Measurements from ENCODE around the gene KCNJ4. TPM values are rescaled to one million over a fixed set of nuclear protein-coding genes. Genes with fewer than 3 reads are reported as not detected.
"Not testable (repeated sequence)": the region's sequence is repeated elsewhere in the genome, so short reads cannot be mapped to it uniquely, and the experiment has no call there.

KCNJ4 gene
- total RNA-seq, 1 donor from 2014 or later: not detected

DNA sequence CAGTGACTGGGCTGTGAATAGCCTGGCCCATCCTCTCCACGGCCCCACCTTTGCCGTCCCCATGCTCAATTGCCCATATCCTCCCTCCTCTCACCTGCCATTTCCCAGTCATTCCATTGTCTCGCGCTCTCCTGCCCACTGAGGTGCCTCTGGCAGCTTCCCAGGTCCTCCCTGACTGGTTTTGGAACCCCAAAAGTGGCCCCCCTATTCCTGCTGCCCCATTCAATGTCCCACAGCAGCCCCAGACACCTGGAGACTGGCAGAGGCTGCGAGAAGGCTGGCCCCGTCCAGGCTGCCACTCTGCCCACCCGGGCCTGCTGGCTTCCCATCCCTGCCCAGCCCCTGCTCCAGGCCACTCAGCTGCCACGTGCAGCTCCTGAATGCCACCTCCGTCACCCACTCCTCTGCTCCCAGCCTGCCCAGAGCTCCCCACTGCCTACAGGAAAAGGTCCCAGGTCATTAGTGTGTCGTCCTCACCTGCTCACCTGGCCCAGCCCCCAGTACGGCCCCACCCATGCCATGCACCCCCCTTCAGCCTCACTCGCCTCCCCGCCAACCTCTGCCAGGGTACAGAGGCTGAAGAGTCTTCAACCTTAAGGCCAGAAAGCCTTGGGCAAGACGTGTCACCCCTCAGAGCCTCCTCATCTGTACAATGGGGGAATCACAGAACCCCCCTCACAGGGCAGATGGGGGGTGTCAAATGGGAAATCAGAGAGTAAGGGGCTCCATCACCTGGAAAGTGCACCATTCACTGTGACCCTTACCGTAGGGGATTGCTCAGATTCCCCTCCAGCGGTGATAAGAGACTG, 37.5 kb downstream of the KCNJ4 start:
- intact Hi-C loops (cut with micrococcal nuclease): no loop called here

DNA sequence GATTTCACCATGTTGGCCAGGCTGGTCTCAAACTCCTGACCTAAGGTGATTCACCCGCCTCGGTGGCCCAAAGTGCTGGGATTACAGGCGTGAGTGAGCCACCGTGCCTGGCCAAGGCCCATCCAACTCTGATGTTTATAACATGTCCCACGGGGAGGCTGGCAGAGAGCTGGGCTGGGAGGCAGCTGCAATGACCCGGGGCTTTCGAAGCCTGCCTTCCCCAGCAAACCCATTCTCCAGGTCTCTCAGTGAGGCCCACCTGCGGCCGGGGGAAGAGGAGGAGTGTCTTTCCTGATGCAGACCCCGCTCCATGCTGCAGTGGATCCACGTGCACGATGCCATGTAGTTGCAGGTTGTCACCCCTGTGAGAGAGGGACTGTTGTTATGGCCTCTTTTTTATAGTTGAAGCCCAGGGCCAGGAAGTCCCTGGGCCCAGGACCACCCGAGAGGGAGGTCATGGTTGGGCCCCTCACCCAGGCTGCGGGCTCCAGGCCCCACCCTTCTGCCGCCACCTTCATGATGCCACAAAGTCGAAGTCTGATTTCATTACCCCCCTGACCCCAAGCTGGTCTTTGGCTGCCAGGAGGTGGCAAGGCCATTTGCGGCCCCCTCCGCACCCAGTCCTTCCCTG, 38.3 kb downstream of the KCNJ4 start:
- H3K4me1 Mint-ChIP-seq (ENCODE audit: low read depth): no peaks in the 10 kb centered on the region
- H3K27me3 Mint-ChIP-seq (ENCODE audit: insufficient read depth): peaks cover 1% of the 10 kb centered on the region
- intact Hi-C loops (cut with micrococcal nuclease): no loop called here
- no peaks in the 10 kb centered on the region for H3K36me3 Mint-ChIP-seq (ENCODE audit: low read depth)
- H3K9me3 Mint-ChIP-seq: no peaks in the 10 kb centered on the region
- no peak overlapping the region for H3K27ac Mint-ChIP-seq
- H3K4me3 Mint-ChIP-seq: no peak overlapping the region
- no peak for DNase-seq (ENCODE audit: low spot score)

More for the DNA sequence above, 37.5 kb downstream of the KCNJ4 start:
- no peak overlapping the region for H3K27ac Mint-ChIP-seq
- no peak for DNase-seq (ENCODE audit: low spot score)
- H3K4me3 Mint-ChIP-seq: no peak overlapping the region
- H3K27me3 Mint-ChIP-seq (ENCODE audit: insufficient read depth): peaks cover 1% of the 10 kb centered on the region
- H3K9me3 Mint-ChIP-seq: no peaks in the 10 kb centered on the region
- H3K4me1 Mint-ChIP-seq (ENCODE audit: low read depth): no peaks in the 10 kb centered on the region
- no peaks in the 10 kb centered on the region for H3K36me3 Mint-ChIP-seq (ENCODE audit: low read depth)

DNA sequence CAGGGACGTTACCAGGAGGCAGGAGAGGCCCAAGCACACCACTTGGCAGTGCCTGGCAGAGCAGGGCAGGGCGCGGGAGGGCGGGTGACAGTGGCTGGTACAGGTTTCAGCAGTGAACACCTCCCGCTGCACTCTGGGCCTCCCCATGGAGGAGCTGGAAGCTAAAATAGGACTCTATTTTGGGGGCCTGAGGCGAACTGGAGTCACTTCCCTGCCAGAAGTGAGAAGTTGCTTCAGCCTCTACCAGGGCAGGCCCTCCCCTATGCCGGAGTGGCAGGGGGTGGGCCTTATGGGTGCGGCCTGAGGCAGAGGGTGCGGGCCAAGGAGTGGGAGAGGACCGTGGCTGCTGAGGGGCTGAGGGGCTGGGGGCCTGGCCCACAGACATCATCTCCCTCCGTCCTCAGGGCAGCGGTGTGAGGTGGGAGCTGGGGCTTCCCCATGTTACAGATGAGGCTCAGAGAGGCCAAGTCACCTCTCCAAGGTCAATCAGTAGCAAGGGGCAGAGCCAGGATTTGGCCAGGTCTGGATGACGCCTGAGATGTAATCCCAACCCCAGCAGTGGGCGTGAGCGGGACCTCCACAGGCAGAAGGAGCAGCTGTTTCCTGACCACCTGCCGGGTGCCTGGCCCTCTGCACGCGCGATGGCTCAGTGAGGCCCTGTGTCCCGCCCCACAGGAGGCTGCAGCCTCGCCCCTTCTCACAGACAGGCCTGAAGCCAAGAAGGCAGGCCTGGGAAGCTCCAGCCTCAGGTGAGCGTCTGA, 39.3 kb downstream of the KCNJ4 start:
- Mint-ChIP-seq H3K36me3 (ENCODE audit: low read depth) (no peaks in the 10 kb centered on the region), H3K9me3 (no peaks in the 10 kb centered on the region)

DNA sequence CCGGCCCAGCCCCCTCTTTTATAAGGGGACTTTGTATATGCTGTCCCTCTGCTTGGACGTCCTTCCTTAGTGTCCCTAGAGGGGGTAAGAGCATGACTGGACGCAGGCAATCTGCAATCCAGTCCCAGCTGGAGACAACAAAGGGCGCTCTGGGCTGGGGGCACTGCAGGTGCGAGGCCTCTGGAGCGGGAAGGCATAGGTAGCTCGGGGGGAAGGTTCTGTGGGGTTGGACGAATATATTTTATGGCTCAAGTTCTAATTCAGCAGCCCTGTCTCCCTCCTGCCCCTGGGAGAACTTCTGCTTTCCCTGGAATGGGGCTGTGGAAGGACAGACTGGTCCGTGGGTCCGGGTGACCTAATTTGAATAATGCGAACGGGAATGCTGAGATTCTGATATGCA, 40.0 kb downstream of the KCNJ4 start:
- DNase-seq (ENCODE audit: low spot score): no peak
- Mint-ChIP-seq H3K27me3 (ENCODE audit: insufficient read depth) (peaks cover 4% of the 10 kb centered on the region), H3K27ac (no peak overlapping the region), H3K4me3 (no peak overlapping the region), H3K36me3 (ENCODE audit: low read depth) (no peaks in the 10 kb centered on the region), H3K9me3 (no peaks in the 10 kb centered on the region), H3K4me1 (ENCODE audit: low read depth) (no peaks in the 10 kb centered on the region)
- intact Hi-C loops (cut with micrococcal nuclease): no loop called here

More for the DNA sequence above, 39.3 kb downstream of the KCNJ4 start:
- intact Hi-C loops (cut with micrococcal nuclease): no loop called here
- no peak for DNase-seq (ENCODE audit: low spot score)
- Mint-ChIP-seq H3K27me3 (ENCODE audit: insufficient read depth) (peaks cover 1% of the 10 kb centered on the region), H3K4me3 (no peak overlapping the region), H3K27ac (no peak overlapping the region), H3K4me1 (ENCODE audit: low read depth) (no peaks in the 10 kb centered on the region)

- intact Hi-C loops (cut with micrococcal nuclease): no loop called here
- Mint-ChIP-seq H3K27me3 (ENCODE audit: insufficient read depth) (peaks cover 4% of the 10 kb centered on the region), H3K27ac (no peak overlapping the region), H3K9me3 (no peaks in the 10 kb centered on the region), H3K4me1 (ENCODE audit: low read depth) (no peaks in the 10 kb centered on the region), H3K4me3 (no peak overlapping the region), H3K36me3 (ENCODE audit: low read depth) (no peaks in the 10 kb centered on the region)
- no peak for DNase-seq (ENCODE audit: low spot score)
Observed at GRCh38 chr22:38414009-38414395, 41.0 kb downstream of the KCNJ4 start.

DNA sequence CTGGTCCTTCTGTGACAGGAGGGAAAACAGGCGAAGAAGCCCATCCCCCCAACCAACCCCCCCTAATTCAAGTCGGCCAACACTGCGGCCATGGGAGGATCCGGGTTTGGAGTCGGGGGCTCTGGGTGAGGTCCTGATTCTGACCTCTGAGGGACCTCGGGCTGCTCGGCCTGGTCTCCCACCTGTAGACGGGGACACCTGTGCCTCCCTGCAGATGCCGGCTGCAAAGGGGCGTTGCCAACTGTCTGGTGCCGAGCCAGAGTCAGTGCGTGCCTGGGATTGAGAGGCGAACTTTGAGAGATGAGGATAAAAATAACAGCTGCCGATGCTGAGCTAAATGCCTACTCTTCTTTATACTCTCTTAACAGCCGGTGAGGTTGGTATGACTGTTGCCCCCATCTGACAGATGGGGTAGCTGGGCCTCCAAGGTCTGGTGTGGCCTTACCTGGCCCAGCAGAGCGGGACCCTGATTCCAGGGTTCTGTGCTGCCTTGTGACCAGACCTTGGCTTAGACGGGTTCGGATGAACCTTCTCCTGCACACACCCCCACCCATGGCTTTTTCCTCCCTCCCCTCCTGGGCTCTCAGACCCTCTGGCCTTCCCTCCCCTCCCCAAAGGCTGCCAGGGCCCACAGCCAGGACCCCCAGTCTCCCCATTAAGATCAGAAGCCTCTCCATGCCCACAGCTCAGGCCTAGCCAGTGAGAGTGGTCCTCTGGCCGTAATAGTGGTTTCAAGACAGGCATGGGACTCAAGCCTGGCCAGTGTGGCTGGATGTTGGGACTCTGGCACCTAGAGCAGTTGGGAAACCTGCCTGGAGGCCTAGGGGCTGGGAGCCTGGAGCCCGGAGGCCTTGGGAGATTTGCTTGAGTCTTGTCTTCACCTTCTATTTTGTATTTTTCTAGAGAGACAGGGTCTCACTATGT, 41.7 kb downstream of the KCNJ4 start:
- H3K36me3 Mint-ChIP-seq (ENCODE audit: low read depth): no peaks in the 10 kb centered on the region
- intact Hi-C loops (cut with micrococcal nuclease): no loop called here
- H3K4me3 Mint-ChIP-seq: no peak overlapping the region

DNA sequence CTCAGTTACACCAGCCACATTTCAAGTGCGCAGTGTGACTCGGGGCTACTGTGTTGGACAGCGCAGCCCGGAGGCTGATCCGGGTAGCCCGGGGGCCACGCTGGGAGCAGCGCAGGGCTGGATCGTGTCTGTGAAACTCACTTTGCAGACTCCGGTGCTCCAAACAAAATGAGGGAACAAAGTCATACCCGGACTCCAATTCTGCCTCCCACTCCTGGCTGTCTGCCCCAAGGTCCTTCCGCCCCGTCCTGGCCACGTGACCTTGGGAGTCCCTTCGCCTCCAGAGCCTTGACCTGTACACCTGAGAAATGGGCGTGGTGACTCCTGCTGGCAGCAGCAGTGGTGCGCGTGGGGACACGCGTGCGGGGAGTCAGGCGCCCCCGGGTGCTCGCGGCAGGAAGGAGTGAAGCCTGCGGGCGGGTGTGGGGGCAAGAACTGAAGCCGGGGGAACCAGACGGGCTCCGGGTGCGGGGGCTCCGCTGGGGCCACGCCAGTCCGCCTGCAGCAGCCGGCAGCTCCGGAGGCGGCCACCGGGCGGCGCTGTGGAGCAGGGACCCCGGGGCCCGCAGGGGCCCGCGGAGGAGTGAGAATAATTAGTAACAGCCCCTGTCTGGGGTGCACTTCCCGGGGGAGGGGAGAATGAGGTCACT, 42.4 kb downstream of the KCNJ4 start:
- Mint-ChIP-seq H3K4me3 (no peak overlapping the region), H3K36me3 (ENCODE audit: low read depth) (no peaks in the 10 kb centered on the region), H3K27ac (no peak overlapping the region), H3K27me3 (ENCODE audit: insufficient read depth) (peaks cover 4% of the 10 kb centered on the region), H3K4me1 (ENCODE audit: low read depth) (no peaks in the 10 kb centered on the region), H3K9me3 (no peaks in the 10 kb centered on the region)
- intact Hi-C loops (cut with micrococcal nuclease): loop anchor here (1.0 kb wide), 1 partner anchor 160 kb away; no protein-coding TSS in a partner anchor
- DNase-seq (ENCODE audit: low spot score): peak; percentile 14

More for the DNA sequence above, 41.7 kb downstream of the KCNJ4 start:
- Mint-ChIP-seq H3K4me1 (ENCODE audit: low read depth) (no peaks in the 10 kb centered on the region), H3K27me3 (ENCODE audit: insufficient read depth) (peaks cover 4% of the 10 kb centered on the region), H3K9me3 (no peaks in the 10 kb centered on the region), H3K27ac (no peak overlapping the region)
- DNase-seq (ENCODE audit: low spot score): no peak

DNA sequence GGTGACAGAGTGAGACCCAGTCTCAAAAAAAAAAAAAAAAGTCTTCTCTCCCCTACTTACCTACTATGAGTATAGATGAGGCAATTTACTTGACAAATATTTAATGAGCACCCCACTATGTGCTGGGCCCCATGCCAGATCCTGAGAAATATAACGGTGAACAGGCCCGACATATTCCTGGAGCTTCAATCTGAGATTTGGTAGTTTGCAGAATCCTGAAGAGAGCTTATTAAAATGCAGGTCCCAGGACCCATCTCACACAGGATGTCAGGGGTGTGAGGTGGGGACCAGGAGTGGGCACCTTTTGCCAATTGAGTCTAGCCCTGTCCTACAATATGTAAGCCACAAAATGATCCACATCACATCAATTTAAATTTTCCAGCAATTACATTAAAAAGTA, 44.0 kb downstream of the KCNJ4 start:
- Mint-ChIP-seq H3K4me3 (no peak overlapping the region), H3K4me1 (ENCODE audit: low read depth) (no peaks in the 10 kb centered on the region), H3K27me3 (ENCODE audit: insufficient read depth) (peaks cover 16% of the 10 kb centered on the region), H3K27ac (no peak overlapping the region), H3K36me3 (ENCODE audit: low read depth) (no peaks in the 10 kb centered on the region), H3K9me3 (no peaks in the 10 kb centered on the region)
- intact Hi-C loops (cut with micrococcal nuclease): no loop called here
- no peak for DNase-seq (ENCODE audit: low spot score)

- H3K27ac Mint-ChIP-seq; H3K36me3 Mint-ChIP-seq (ENCODE audit: low read depth); DNase-seq (ENCODE audit: low spot score); H3K9me3 Mint-ChIP-seq; H3K4me3 Mint-ChIP-seq; intact Hi-C loops (cut with micrococcal nuclease); H3K4me1 Mint-ChIP-seq (ENCODE audit: low read depth): not testable (repeated sequence)
- H3K27me3 Mint-ChIP-seq (ENCODE audit: insufficient read depth): peaks cover 16% of the 10 kb centered on the region
Observed at GRCh38 chr22:38409916-38410315, 45.1 kb downstream of the KCNJ4 start.

DNA sequence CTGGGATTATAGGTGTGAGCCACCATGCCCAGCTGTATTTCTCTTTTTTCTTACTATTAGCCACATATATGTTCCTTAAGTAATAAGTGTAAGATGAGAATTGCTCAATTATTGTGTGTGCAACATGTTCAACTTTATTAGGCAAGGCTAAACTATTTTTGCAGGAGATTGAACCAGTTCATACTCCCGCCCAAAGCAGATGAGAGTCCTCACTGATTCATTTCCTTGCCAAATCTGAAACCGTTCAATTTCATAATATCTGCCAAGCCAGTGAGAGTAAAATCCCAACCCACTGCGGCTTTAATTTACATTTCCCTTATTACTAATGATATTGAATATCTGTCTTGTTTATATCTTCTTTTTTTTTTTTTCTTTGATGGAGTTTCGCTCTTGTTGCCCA, 48.4 kb downstream of the KCNJ4 start:
- DNase-seq (ENCODE audit: low spot score): no peak
- H3K27ac Mint-ChIP-seq: no peak overlapping the region
- intact Hi-C loops (cut with micrococcal nuclease): no loop called here
- H3K27me3 Mint-ChIP-seq (ENCODE audit: insufficient read depth): peaks cover 18% of the 10 kb centered on the region
- H3K9me3 Mint-ChIP-seq: no peaks in the 10 kb centered on the region
- no peaks in the 10 kb centered on the region for H3K4me1 Mint-ChIP-seq (ENCODE audit: low read depth)
- H3K36me3 Mint-ChIP-seq (ENCODE audit: low read depth): no peaks in the 10 kb centered on the region
- H3K4me3 Mint-ChIP-seq: no peak overlapping the region

GRCh38 chr22:38404419-38404818, 50.6 kb downstream of the KCNJ4 start:
- no peak overlapping the region for H3K27ac Mint-ChIP-seq
- intact Hi-C loops (cut with micrococcal nuclease): no loop called here
- H3K4me3 Mint-ChIP-seq: no peak overlapping the region
- H3K27me3 Mint-ChIP-seq (ENCODE audit: insufficient read depth): peaks cover 21% of the 10 kb centered on the region
- H3K9me3 Mint-ChIP-seq: no peaks in the 10 kb centered on the region
- no peaks in the 10 kb centered on the region for H3K36me3 Mint-ChIP-seq (ENCODE audit: low read depth)
- no peak for DNase-seq (ENCODE audit: low spot score)
- peaks cover 4% of the 10 kb centered on the region for H3K4me1 Mint-ChIP-seq (ENCODE audit: low read depth)

- Mint-ChIP-seq H3K36me3 (ENCODE audit: low read depth) (no peaks in the 10 kb centered on the region), H3K9me3 (no peaks in the 10 kb centered on the region), H3K27ac (no peak overlapping the region), H3K4me1 (ENCODE audit: low read depth) (peaks cover 5% of the 10 kb centered on the region), H3K4me3 (no peak overlapping the region), H3K27me3 (ENCODE audit: insufficient read depth) (peaks cover 21% of the 10 kb centered on the region)
- intact Hi-C loops (cut with micrococcal nuclease): no loop called here
- DNase-seq (ENCODE audit: low spot score): no peak
Observed at GRCh38 chr22:38403812-38404211, 51.2 kb downstream of the KCNJ4 start.

All from activated T-helper 1 cell treated with anti-CD3 and anti-CD28 coated beads, Interleukin-12 subunit alpha, Interleukin-12 subunit beta, Interleukin-2, Interleukin-4 antibody, amounts not matched to agents 30 ng/mL and 10 ng/mL and 1 ng/mL, durations not matched to agents 14 hours and 24 hours and 36 hours (primary cell).